GM12878 (cell line): ENCODE measurements around the gene PML. TPM values are rescaled to one million over a fixed set of nuclear protein-coding genes. Genes with fewer than 3 reads are reported as not detected.

ENCODE experiments used
- ATAC-seq: fragments of 200-7000 bp; cut with Tn5 transposase; 3 replicates; pipeline ENCODE4 v1.9.1; 2020; ENCODE audit warnings: mild to moderate bottlenecking, moderate library complexity
- BruUV-seq: library from RNA; stranded (reverse); fragments of 400-500 nt; replicated peaks from 2 replicates; lab custom pipeline; 2021; lab: Mats Ljungman, UMichigan
- CTCF ChIA-PET: fragments of 300-600 bp; sonication (Branson Sonifier 250); formaldehyde crosslinking; extraction: SDS; loops from one replicate; lab custom pipeline; 2021; ENCODE audit warnings: inconsistent platforms; lab: Yijun Ruan, JAX
- POLR2A ChIA-PET: fragments of 350-600 bp; formaldehyde crosslinking; extraction: SDS; loops from one replicate; lab custom pipeline; 2021; ENCODE audit warnings: inconsistent platforms; lab: Charles Lee
- RAD21 ChIA-PET: fragments of 300-600 bp; sonication (Branson Sonifier 250); formaldehyde crosslinking; loops from one replicate; lab custom pipeline; 2023; ENCODE audit warnings: antibody characterized with exemption; ENCODE audit not compliant: unreplicated experiment; lab: Charles Lee
- SMC1A ChIA-PET: fragments of 300-600 bp; sonication (Branson Sonifier 250); formaldehyde crosslinking; loops from one replicate; lab custom pipeline; 2023; ENCODE audit not compliant: unreplicated experiment, uncharacterized antibody; lab: Charles Lee
- DNase-seq: peaks from one replicate; pipeline ENCODE4 v3.0.0-alpha.2; 2011; ENCODE audit warnings: low read depth, low spot score
- FAIRE-seq: peaks from 3 replicates; lab custom pipeline; 2011; peaks lifted over from hg19 to GRCh38; lab: Jason Lieb, UNC
- H2AFZ ChIP-seq: 2 replicates; pipeline ENCODE4 v1.6.0; 2011; ENCODE audit warnings: low read depth, low read length, control low read depth; ENCODE audit not compliant: control insufficient read depth
- H3K27ac ChIP-seq: 2 replicates; pipeline ENCODE4 v1.5.1; 2011; ENCODE audit warnings: control low read depth; ENCODE audit not compliant: control insufficient read depth, insufficient read depth
- H3K27me3 ChIP-seq, 2 experiments: replicated peaks in 1 of 2; 2 replicates each; pipeline versions ENCODE4 v1.6.0 to v1.6.1; 2011; ENCODE audit warnings: low read length in 1 of 2; ENCODE audit not compliant: control insufficient read depth in 2 of 2, insufficient read depth in 2 of 2
- H3K36me3 ChIP-seq, 2 experiments: 2 replicates each; pipeline ENCODE4 v1.5.1; 2011; ENCODE audit warnings: low read length in 1 of 2; ENCODE audit not compliant: control insufficient read depth in 2 of 2, insufficient read depth in 2 of 2
- H3K4me1 ChIP-seq: 2 replicates; pipeline ENCODE4 v1.6.1; 2011; ENCODE audit warnings: mild to moderate bottlenecking, low read length, moderate library complexity, mixed read lengths; ENCODE audit not compliant: control insufficient read depth, insufficient read depth
- H3K4me2 ChIP-seq: 2 replicates; pipeline ENCODE4 v1.6.0; 2011; ENCODE audit warnings: control low read depth; ENCODE audit not compliant: control insufficient read depth, insufficient read depth
- H3K4me3 ChIP-seq: fragments of 200-600 bp; sonication (generic); 2 replicates; pipeline ENCODE4 v1.5.1; 2016
- H3K79me2 ChIP-seq: 2 replicates; pipeline ENCODE4 v1.6.0; 2011; ENCODE audit warnings: low read length; ENCODE audit not compliant: control insufficient read depth, insufficient read depth
- H3K9ac ChIP-seq: 2 replicates; pipeline ENCODE4 v1.8.0; 2011; ENCODE audit warnings: low read length, control low read depth, mixed read lengths; ENCODE audit not compliant: control insufficient read depth, insufficient read depth
- H3K9me3 ChIP-seq: replicated peaks from 3 replicates; pipeline ENCODE4 v1.5.1; 2011; ENCODE audit warnings: mild to moderate bottlenecking, low read length; ENCODE audit not compliant: control insufficient read depth, insufficient read depth
- H4K20me1 ChIP-seq: 2 replicates; pipeline ENCODE4 v1.6.0; 2011; ENCODE audit not compliant: control insufficient read depth, insufficient read depth
- CEBPZ ChIP-seq: fragments of 150-350 bp; IDR thresholded peaks from 2 replicates; pipeline ENCODE4 v1.6.1; 2016; ENCODE audit warnings: low read depth, low read length
- EED ChIP-seq: sonication (generic); IDR thresholded peaks from 2 replicates; pipeline ENCODE4 v1.6.1; 2016; ENCODE audit warnings: antibody characterized with exemption, low read depth
- GABPA ChIP-seq: IDR thresholded peaks from 2 replicates; pipeline ENCODE4 v1.6.1; 2014; ENCODE audit warnings: antibody characterized with exemption, low read depth, mild to moderate bottlenecking, inconsistent platforms
- GATAD2B ChIP-seq: fragments of 450-650 bp; conservative IDR thresholded peaks from 2 replicates; pipeline ENCODE4 v1.6.1; 2017; ENCODE audit warnings: low read depth, mild to moderate bottlenecking, moderate library complexity
- NR2F1 ChIP-seq: fragments of 450-650 bp; conservative IDR thresholded peaks from 2 replicates; pipeline ENCODE4 v1.6.1; 2017; ENCODE audit warnings: mild to moderate bottlenecking
- SRF ChIP-seq, 2 experiments: IDR thresholded peaks; 2 replicates each; pipeline ENCODE4 v1.6.1; 2011; ENCODE audit warnings: low read depth in 2 of 2, low read length in 2 of 2, mild to moderate bottlenecking in 1 of 2, moderate library complexity in 1 of 2
- TCF12 ChIP-seq: IDR thresholded peaks from 2 replicates; pipeline ENCODE4 v1.6.1; 2011; ENCODE audit warnings: low read depth, mild to moderate bottlenecking, low read length
- YY1 ChIP-seq: IDR thresholded peaks from 2 replicates; pipeline ENCODE4 v1.6.1; 2011; ENCODE audit warnings: low read depth, mild to moderate bottlenecking, low read length
- ZBED1 ChIP-seq: IDR thresholded peaks from 2 replicates; pipeline ENCODE4 v1.6.1; 2016; ENCODE audit warnings: borderline replicate concordance
- ZBTB11 ChIP-seq: fragments of 450-650 bp; formaldehyde crosslinking; IDR thresholded peaks from 2 replicates; pipeline ENCODE4 v1.5.0; 2022; ENCODE audit warnings: mild to moderate bottlenecking, missing genetic modification characterization
- ZNF384 ChIP-seq: IDR thresholded peaks from 2 replicates; pipeline ENCODE4 v1.6.1; 2012; ENCODE audit warnings: low read depth, mild to moderate bottlenecking, low read length, improper control_type of control experiment, borderline replicate concordance
- WGBS: methylation state at CpG from one replicate; pipeline ENCODE4 v1.1.6; 2016; ENCODE audit warnings: low lambda C conversion rate; ENCODE audit not compliant: insufficient replicate concordance, insufficient coverage; ENCODE audit errors: missing lambda C conversion rate; 5-methylcytosine and 5-hydroxymethylcytosine counted together
- in situ Hi-C: fragments of 300-500 bp; cut with MboI; formaldehyde crosslinking; loops from 9 replicates; pipeline ENCODE4 v1.14.3; 2018; ENCODE audit warnings: mixed read lengths
- intact Hi-C: fragments of 100-400 bp; cut with micrococcal nuclease; formaldehyde crosslinking; loops from one replicate; pipeline ENCODE4 v1.14.2; 2022; ENCODE audit not compliant: unreplicated experiment
- polyA plus RNA-seq, 11 experiments: library from polyadenylated mRNA; depleted of rRNA in 4 of 11; unstranded in 6 of 11; stranded (reverse) in 5 of 11; fragments of >200 nt; fragmentation: Nextera tagmentation in 4 of 11; fragmentation: Illumina TruSeq in 1 of 11; extraction: Ambion mirVana in 4 of 11; extraction: Trizol in 1 of 11; gene quantifications; 1 replicate in 1 of 11; 2 replicates in 10 of 11; pipeline versions ENCODE4 v1.2.1 to v1.2.3, GENCODE V29; 2011 to 2016; ENCODE audit warnings: inconsistent platforms in 2 of 11, missing spikeins in 2 of 11, low read depth in 1 of 11
- total RNA-seq, 4 experiments: library from RNA; depleted of rRNA in 3 of 4; stranded (reverse); fragments of >200 nt in 3 of 4; fragmentation: Illumina TruSeq in 1 of 4; extraction: Trizol in 1 of 4; gene quantifications; 2 replicates each; pipeline versions ENCODE4 v1.2.1 to v1.2.3, GENCODE V29; 2013 to 2021

The PML gene
- total and polyA plus RNA-seq, 10 of the 15 experiments (the other 5 are each of a cell fraction or from before 2014, with no cell fraction given) = 8.5 to 95.5 (median 30.8) TPM

GRCh38 chr15:73965094-73965757 is 29.3 kb upstream of the PML start (continued):
- no peak for TF ChIP-seq ZBTB11

- Histone ChIP-seq H3K9ac (0 out of 2 replicates have a peak overlapping the region, but pooled peaks have one; percentile 17), H3K27me3 (no peaks in the 10 kb centered on the region), H3K27ac (peak overlapping the region; percentile 86), H3K4me1 (peaks cover 22% of the 10 kb centered on the region), H3K4me2 (peak overlapping the region; percentile 47; the same call in 1 of the 2 replicates), H2AFZ (peak overlapping the region; percentile 49), H4K20me1 (no peaks in the 10 kb centered on the region), H3K36me3 (no peaks in the 10 kb centered on the region), H3K4me3 (no peak overlapping the region), H3K9me3 (no peaks in the 10 kb centered on the region), H3K79me2 (no peaks in the 10 kb centered on the region)
- ChIA-PET POLR2A (interaction anchor here (0.6 to 0.8 kb wide), 2 partner anchors 56 to 231 kb away, joined by 3 to 5 read pairs; no protein-coding TSS in a partner anchor), RAD21 (interaction anchor here (0.7 to 2.9 kb wide), 2 partner anchors 15 to 258 kb away, joined by 3 to 10 read pairs; no protein-coding TSS in a partner anchor), CTCF (interaction anchor here (0.6 to 2.5 kb wide), 17 partner anchors 9 to 445 kb away, joined by 3 to 20 read pairs (median 4); partner anchors contain the start of gene PML), SMC1A (interaction anchor here (0.6 to 1.6 kb wide), 5 partner anchors 9 to 158 kb away, joined by 3 to 7 read pairs (median 3); no protein-coding TSS in a partner anchor)
- intact Hi-C loops (no loop called here), in situ Hi-C loops (loop anchor here (10.0 kb wide), 1 partner anchor 339 kb away; no protein-coding TSS in a partner anchor)
- BruUV-seq = no TSS peak
- DNase-seq = no peak
- WGBS = 0% methylated on average over 1 of the region's 2 CpGs
- peak; percentile 83 for ATAC-seq
- peak; percentile 94 for FAIRE-seq
- peak; percentile 83 for TF ChIP-seq EED
- no peak for TF ChIP-seq ZBED1
- TF ChIP-seq ZNF384 = peak; percentile 86
- TF ChIP-seq TCF12 = 0 out of 2 replicates have a peak, but pooled peaks have one; percentile 35
- peak; percentile 52; the same call in 1 of the 2 replicates for TF ChIP-seq YY1
- TF ChIP-seq NR2F1 = 0 out of 2 replicates have a peak, but pooled peaks have one; percentile 3
- TF ChIP-seq GATAD2B = no peak
- TF ChIP-seq SRF (IDR thresholded peaks at IDR 0.05; ENCODE audit: low read depth in 2 of 2, low read length in 2 of 2) = peak; percentile 65 to 96
- no peak for TF ChIP-seq GABPA
- TF ChIP-seq CEBPZ = no peak
Measured at GRCh38 chr15:73965758-73966113, 28.8 kb upstream of the PML start.
